ENCODE data around the gene SLC35G4. TPM values are rescaled to one million over a fixed set of nuclear protein-coding genes. Genes with fewer than 3 reads are reported as not detected.
"Not testable (repeated sequence)": the region's sequence is repeated elsewhere in the genome, so short reads cannot be mapped to it uniquely, and the experiment has no call there.

SLC35G4 gene
- total RNA-seq, 1 donor from 2014 or later = not detected

DNA sequence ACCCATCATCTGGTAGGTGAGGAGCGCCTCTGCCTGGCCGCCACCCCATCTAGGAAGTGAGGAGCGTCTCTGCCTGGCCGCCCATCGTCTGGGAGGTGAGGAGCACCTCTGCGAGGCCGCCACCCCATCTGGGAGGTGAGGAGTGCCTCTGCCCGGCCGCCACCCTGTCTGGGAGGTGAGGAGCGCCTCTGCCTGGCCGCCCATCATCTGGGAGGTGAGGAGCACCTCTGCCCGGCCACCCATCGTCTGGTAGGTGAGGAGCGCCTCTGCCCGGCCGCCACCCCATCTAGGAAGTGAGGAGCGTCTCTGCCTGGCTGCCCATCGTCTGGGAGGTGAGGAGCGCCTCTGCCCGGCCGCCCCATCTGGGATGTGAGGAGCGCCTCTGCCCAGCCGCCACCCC lies 4.2 kb downstream of the SLC35G4 start:
- DNase-seq (ENCODE audit: low read depth, low spot score) = not testable (repeated sequence)

DNA sequence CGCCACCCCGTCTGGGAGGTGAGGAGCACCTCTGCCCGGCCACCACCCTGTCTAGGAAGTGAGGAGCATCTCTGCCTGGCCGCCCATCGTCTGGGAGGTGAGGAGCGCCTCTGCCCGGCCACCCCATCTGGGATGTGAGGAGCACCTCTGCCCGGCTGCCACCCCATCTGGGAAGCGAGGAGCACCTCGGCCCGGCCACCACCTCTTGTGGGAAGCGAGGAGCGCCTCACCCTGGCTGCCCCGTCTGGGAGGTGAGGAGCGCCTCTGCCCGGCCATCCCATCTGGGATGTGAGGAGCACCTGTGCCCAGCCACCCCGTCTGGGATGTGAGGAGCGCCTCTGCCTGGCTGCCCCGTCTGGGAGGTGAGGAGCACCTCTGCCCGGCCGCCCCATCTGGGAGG lies 4.6 kb downstream of the SLC35G4 start:
- not testable (repeated sequence) for DNase-seq (ENCODE audit: low read depth, low spot score)

DNA sequence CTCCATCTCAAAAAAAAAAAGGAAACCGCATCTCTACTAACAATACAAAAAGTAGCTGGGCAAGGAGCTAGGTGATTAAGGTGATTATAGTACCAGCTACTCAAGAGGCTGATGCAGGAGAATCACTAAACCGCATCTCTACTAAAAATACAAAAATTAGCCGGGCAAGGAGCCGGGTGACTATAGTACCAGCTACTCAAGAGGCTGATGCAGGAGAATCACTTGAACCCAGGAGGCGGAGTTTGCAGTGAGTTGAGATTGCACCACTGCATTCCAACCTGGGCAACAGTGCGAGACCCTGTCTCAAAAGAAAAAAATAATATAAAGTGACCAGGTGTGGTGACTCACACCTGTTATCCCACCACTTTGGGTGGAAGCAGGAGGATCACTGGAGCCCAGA lies 5.6 kb downstream of the SLC35G4 start:
- not testable (repeated sequence) for DNase-seq (ENCODE audit: low read depth, low spot score)

DNA sequence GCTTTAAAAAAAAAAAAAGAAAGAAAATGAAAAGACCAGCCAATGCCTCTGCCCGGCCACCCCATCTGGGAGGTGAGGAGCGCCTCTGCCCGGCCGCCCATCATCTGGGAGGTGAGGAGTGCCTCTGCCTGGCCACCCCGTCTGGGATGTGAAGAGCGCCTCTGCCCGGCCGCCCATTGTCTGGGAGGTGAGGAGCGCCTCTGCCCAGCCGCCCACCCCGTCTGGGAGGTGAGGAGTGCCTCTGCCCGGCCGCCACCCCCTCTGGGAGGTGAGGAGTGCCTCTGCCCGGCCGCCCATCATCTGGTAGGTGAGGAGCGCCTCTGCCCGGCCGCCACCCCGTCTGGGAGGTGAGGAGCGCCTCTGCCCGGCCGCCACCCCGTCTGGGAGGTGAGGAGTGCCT lies 37.9 kb downstream of the SLC35G4 start:
- DNase-seq (ENCODE audit: low read depth, low spot score) = not testable (repeated sequence)

DNA sequence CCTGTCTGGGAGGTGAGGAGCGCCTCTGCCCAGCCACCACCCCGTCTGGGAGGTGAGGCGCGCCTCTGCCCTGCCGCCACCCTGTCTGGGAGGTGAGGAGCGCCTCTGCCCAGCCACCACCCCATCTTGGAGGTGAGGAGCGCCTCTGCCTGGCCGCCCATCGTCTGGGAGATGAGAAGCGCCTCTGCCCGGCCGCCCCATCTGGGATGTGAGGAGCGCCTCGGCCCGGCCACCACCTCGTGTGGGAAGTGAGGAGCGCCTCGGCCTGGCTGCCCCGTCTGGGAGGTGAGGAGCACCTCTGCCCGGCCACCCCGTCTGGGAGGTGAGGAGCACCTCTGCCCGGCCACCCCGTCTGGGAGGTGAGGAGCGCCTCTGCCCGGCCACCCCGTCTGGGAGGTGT lies 38.4 kb downstream of the SLC35G4 start:
- DNase-seq (ENCODE audit: low read depth, low spot score) = not testable (repeated sequence)

DNA sequence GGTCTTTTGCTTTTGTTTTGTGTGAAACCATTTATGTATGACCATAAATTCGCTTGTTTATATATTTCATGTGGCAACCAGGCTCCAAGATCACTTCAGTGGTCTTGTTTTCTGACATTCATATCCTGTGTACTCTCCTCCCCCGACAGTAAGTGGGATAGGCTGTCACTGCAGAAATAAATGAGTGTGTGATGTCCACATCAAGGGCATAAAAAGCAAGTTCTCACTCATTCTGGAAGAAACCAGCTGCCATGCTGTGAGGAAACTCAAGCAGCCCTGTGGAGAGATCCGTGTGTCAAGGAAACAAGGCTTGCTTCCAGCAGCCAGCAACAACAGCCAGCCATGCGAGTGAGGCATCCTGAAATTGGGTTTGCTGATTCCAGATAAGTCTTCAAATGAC lies 40.4 kb downstream of the SLC35G4 start:
- DNase-seq (ENCODE audit: low read depth, low spot score) = no peak

DNA sequence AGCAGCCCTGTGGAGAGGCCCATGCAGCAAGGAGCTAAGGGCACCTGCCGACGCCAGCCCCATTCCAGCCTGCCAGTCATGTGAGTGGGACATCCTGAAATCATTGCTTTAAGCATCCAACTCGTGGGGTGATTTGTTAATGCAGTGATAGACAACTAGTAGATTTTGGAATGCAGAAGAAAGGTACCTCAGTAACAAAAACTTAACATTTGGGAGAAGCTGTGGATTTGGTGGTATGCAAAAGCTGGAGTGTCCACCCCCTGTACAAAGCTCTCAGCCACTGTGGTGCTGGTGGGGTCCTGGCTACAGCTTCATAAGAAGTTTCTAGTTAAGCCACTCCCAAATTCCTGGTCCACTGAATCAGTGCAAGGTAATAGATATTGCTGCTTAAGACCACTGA lies 42.5 kb downstream of the SLC35G4 start:
- DNase-seq (ENCODE audit: low read depth, low spot score) = no peak

DNA sequence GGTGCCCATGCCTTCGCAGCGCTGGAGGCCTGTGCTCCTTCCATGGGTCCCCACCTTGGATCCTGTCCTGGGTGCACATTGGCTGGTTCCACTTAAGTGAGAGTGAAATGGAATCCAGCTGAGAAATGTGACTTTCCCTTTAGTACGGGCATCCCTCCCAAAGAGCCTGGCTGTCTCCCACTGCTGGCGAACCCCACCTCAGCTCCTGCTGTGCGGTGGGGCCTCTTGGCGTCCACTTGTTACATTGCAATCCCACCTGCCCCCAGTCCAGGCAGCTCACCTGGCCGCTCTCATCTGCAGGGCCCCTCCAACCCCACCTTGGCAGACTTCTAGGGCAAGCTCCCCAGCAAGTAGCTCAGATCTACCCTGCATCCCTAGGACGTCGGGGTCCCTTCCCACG lies 44.1 kb downstream of the SLC35G4 start:
- no peak for DNase-seq (ENCODE audit: low read depth, low spot score)

DNA sequence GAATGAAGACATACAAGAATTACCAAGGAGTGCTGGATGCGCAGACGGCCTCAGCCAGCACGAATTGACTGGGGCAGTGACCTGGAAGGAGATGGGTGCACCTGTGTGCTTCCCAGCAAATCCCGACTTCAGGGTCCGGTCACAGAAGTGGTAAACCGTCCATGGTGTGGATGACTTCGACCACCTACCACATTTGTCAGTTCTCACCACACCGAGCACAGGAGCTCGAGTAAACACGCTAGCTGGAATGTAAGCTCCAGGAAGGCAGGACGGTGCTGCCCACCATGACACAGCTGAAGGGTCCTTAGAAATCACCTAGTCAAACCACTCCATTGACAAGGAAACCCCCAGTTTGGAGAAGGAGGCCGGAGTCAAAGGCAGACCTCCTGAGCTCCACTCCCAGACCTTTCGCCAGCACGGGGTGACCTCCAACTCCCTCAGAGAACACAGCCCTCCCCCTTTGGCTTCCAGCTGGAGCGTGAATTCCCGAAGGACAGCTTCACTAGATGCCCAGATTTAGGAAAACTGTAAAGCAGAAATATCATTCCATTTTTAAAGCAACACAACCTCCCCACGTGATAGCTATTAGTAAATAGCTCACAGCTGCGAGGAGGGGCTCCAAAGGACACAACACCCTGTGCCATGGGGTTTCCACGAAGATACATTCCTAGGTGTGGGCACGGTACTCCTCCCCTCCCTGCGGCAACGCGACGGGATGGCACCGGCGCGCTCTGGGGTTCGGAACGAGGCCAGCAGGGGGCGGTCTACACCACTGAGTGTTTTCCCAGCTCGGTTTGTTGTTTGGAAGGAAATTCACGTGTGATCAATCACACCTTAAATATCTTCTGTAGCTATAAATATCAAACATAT lies 45.6 kb downstream of the SLC35G4 start:
- DNase-seq (ENCODE audit: low read depth, low spot score) = no peak

DNA sequence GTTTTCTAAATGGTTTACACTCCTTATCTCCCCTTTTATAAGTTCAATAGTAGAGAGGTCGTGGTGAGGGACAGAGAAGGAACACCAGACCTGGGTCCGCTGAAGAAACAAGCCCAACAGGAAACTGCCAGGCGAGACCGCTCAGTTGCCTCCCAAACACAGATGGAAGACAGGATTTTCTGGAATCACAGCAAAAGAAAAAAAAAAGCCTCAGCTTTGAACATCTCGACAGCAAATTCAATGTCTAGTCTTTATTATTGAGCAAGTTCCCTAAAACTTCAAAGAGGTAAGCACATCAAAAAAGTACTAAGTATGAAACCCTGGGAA lies 46.2 kb downstream of the SLC35G4 start:
- no peak for DNase-seq (ENCODE audit: low read depth, low spot score)

DNA sequence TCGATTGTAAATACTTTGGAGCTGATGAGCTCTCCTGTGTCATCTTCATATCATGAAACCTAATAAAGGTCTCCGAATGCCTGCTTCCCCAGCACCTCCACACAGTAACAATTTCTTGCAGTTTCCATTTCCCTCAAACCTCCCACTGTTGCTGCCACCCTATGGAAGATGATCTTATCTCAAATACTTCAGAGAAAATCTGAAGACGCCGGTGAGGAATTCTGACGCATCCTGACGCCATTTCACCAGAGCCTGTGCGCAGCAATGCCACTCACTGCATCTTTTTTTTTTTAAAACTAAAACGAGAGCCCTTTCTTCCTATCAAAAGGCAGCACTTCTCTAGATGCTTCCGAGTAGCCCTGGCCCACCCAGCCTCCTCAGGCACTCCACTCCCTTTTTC lies 47.8 kb downstream of the SLC35G4 start:
- DNase-seq (ENCODE audit: low read depth, low spot score) = no peak

DNA sequence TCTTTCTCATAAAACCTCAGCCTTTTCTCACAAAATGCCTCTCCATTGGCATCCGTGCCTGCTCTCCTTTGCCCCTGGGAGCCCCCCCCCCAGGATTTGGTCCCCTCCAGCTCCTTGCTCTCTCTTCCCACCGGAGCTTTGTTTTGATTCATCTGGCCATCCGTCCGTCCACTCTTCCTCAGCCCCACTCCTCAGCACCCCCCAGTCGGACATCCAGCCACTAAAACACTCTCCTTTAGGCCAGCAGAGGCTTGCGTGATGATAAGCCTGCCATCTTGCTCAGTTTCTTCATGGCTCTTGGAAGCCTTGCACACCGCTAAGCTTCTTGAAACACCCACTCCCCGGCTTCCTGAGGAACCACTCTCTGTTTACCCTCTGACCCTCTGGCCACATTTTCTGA lies 48.2 kb downstream of the SLC35G4 start:
- no peak for DNase-seq (ENCODE audit: low read depth, low spot score)

DNA sequence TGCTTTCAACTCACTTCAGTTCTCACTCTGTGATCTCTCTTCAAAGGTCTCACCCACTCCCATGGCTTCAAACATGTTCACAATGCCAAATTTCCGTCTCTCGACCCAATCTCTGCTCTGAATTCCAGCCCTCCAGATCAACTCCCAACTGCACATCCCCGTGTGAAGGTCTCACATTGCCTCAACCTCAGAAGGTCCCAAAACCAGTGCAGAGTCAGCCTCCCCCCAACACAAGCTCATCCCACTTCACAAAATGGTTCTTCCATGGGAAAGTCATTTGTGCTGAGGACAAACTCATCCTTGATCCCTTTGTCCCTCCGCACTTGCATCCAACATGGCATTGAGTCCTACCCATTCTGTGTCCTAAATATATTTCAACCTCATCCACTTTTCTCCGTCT lies 48.6 kb downstream of the SLC35G4 start:
- no peak for DNase-seq (ENCODE audit: low read depth, low spot score)

DNA sequence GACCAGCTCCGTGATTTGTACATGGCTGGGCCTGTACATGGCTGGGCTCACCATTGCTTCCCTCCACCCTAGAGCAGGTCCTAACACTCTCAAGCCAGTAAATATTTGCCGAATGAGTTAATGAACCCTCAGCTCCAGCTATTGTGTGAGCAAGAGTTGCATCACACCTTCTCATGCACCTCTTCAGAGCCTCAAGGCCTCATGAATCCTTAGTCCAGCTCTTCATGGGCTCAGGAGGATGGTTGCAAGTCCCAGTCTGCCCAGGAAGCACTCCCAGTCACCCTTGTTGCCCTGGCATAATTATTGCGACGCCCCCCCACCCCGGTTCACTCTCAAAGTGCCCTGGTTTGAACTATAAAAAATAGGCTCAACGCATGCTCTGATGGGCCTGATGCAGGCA lies 49.6 kb downstream of the SLC35G4 start:
- DNase-seq (ENCODE audit: low read depth, low spot score) = no peak

Other genes with a start within 250 kb of the SLC35G4 start
- gene GNAL, start 79.7 kb downstream of the SLC35G4 start, total RNA-seq = 0.18 and 0.46 TPM in 2 replicates
- gene CHMP1B, start 241.8 kb downstream of the SLC35G4 start, total RNA-seq = 48.0 and 63.4 TPM in 2 replicates

All from pulmonary artery endothelial cell (primary cell).